ENCODE data around the gene ARMC10. TPM values are rescaled to one million over a fixed set of nuclear protein-coding genes. Genes with fewer than 3 reads are reported as not detected.

ARMC10 gene
- total and polyA plus RNA-seq, 9 of the 15 experiments (the other 6 are each of a cell fraction or from before 2014, with no cell fraction given) = 17.0 to 113 (median 72.6) TPM

GRCh38 chr7:103117465-103117864 lies 42.5 kb downstream of the ARMC10 start:
- peaks cover 14 to 32% of the 10 kb centered on the region in 2 experiments for H3K4me1 ChIP-seq (replicated peaks in 1 of 2; ENCODE audit: control insufficient read depth in 2 of 2, insufficient read depth in 2 of 2, low read length in 2 of 2)
- H2AFZ ChIP-seq (ENCODE audit: low read depth, low read length) = no peak overlapping the region
- WGBS (ENCODE audit: insufficient coverage, low coverage, missing lambda C conversion rate) = 88% methylated on average over 2 of the region's 2 CpGs
- TF ChIP-seq EP400 (IDR thresholded peaks at IDR 0.05) (no peak), ZNF274 (IDR thresholded peaks at IDR 0.05; ENCODE audit: borderline replicate concordance, low read depth, low read length) (no peak), CUX1 (CRISPR knock-in tag; IDR thresholded peaks at IDR 0.05) (no peak), PCBP1 (IDR thresholded peaks at IDR 0.05; ENCODE audit: low read depth, low read length, poor library complexity, severe bottlenecking) (no peak), NR0B1 (IDR thresholded peaks at IDR 0.05; ENCODE audit: partially characterized antibody) (no peak), ZNF23 (CRISPR knock-in tag; IDR thresholded peaks at IDR 0.05) (no peak), NUFIP1 (IDR thresholded peaks at IDR 0.05; ENCODE audit: partially characterized antibody) (no peak), ZNF695 (CRISPR knock-in tag; IDR thresholded peaks at IDR 0.05) (no peak), NFIC (IDR thresholded peaks at IDR 0.05) (no peak), PHTF2 (CRISPR knock-in tag; IDR thresholded peaks at IDR 0.05) (no peak), SUPT5H (IDR thresholded peaks at IDR 0.05) (no peak)
- DNase-seq (ENCODE audit: extremely low read depth in 1 of 4, low spot score in 3 of 4) (no peak), ATAC-seq (no peak), FAIRE-seq (no peak)
- H3K79me2 ChIP-seq (ENCODE audit: control insufficient read depth, insufficient read depth, low read length) = no peaks in the 10 kb centered on the region
- no peak overlapping the region for H3K4me2 ChIP-seq (ENCODE audit: insufficient read depth, low read length)
- in situ Hi-C loops (cut with MboI) (no loop called here), intact Hi-C loops (cut with micrococcal nuclease) (no loop called here)
- no peaks in the 10 kb centered on the region for H3K9me1 ChIP-seq (ENCODE audit: control insufficient read depth, insufficient read depth, low read length)
- CTCF ChIA-PET (ENCODE audit: low intra/inter-chr PET ratio) = no interaction called here
- POLR2A ChIA-PET = no interaction called here
- BruUV-seq (replicated peaks) = no TSS peak
- H3K9ac ChIP-seq (ENCODE audit: insufficient read depth in 1 of 2, low read depth in 2 of 2, low read length in 2 of 2) = no peak overlapping the region
- 0 out of 2 replicates have a peak, but pooled peaks cover 4% of the 10 kb centered on the region for H4K20me1 ChIP-seq (replicated peaks; ENCODE audit: control insufficient read depth, insufficient read depth, low read length)
- H3K9me3 ChIP-seq (replicated peaks; ENCODE audit: control insufficient read depth, insufficient read depth, low read depth, low read length) = no peaks in the 10 kb centered on the region
- H3K27me3 ChIP-seq (ENCODE audit: control insufficient read depth in 2 of 2, insufficient read depth in 2 of 2, low read length in 2 of 2) = no peaks in the 10 kb centered on the region
- no peak overlapping the region for H3K27ac ChIP-seq (ENCODE audit: extremely low read depth, low read depth, low read length)
- no peak overlapping the region for H3K4me3 ChIP-seq
- H3K36me3 ChIP-seq (ENCODE audit: control insufficient read depth, insufficient read depth, low read length) = peaks cover 29% of the 10 kb centered on the region

Measured in K562 (cell line).